GM18499 (cell line): ENCODE data around the gene LHX1.

Source experiments
- ATAC-seq: cut with Tn5 transposase; IDR thresholded peaks from one replicate; pipeline ENCODE4 v1.9.1; 2021; ENCODE audit warnings: moderate number of reproducible peaks; ENCODE audit not compliant: insufficient read depth, unreplicated experiment

The LHX1 gene

DNA sequence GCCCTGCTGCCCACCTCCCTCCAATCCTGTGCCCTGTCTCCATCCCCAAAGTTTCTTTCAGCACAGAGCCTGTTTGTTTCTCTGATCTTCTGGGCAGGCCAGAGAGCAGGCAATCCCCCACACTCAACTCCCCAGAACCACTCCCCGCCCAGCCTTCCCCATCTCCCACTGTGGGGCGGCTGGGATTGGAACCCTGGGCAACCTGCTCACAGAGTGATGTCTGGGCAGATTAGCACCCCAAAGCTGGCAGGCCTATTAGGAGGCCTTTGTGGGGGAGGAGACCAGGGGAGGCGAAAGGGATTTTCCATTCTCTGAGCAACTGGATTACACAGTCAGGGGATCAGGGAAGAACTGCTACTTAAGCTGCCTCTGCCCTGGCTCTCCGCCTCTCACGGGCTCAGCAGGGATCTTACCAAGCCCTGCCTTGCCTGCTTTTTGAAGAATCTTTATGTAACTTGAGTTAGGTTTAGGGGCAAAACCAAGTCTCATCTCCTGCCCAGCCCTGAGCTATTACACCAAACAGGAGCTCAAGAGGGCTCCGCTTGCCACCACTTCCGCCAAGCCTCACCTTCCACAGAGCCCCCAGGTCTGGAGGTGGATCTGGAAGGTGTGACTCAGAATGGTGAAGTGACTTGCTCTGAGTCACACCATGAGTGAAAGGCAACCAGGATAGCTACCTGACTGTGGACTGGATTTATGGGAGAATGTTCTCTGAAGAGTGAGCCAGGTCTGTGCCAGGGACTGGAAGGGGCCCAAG, 16.0 kb upstream of the LHX1 start:
- ATAC-seq, result no peak

DNA sequence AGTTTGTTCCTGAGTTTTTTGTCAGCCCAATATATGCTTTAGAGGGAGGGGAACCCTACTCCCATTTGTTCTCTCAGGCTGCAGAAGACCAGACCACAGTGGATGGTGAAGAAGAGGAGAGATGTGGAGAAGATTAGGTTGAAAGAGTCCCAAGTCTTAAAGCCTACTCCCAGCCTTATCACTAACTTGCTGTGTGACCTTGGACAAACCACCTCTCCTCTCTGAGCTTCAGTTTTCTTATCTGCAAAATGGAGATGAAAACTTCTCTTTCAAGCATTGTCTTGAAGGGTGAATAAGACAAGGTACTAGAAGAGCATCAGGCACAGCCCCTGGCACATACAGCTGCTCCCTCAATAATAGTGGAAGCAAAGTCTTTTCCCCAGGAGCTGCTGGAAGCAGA, 15.1 kb upstream of the LHX1 start:
- ATAC-seq, result no peak

DNA sequence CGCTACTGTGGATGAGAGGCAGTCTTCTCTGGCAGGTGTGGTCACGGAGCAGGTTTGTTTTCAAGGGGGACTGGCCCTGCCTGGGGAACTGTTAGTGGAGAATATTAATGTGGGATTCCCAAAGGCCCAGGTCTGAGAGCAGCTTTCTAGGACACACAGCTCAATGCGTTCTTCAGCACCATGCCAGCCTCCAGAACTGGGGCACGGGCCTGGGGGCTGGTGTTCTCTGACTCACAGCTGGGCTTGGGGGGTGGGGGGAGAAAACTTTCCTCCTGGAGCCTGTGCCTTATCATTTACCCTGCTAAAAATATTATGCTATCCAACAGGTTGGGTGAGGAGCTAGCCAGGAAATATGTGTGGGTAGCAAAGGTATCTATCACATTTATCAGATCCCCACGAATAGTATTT, 13.5 kb upstream of the LHX1 start:
- no peak for ATAC-seq

GRCh38 chr17:36926226-36926625, 11.0 kb upstream of the LHX1 start:
- no peak for ATAC-seq

GRCh38 chr17:36926701-36927100, 10.6 kb upstream of the LHX1 start:
- ATAC-seq, result no peak

- ATAC-seq, result no peak
These were observed 8.6 kb upstream of the LHX1 start for GRCh38 chr17:36928471-36929345.

DNA sequence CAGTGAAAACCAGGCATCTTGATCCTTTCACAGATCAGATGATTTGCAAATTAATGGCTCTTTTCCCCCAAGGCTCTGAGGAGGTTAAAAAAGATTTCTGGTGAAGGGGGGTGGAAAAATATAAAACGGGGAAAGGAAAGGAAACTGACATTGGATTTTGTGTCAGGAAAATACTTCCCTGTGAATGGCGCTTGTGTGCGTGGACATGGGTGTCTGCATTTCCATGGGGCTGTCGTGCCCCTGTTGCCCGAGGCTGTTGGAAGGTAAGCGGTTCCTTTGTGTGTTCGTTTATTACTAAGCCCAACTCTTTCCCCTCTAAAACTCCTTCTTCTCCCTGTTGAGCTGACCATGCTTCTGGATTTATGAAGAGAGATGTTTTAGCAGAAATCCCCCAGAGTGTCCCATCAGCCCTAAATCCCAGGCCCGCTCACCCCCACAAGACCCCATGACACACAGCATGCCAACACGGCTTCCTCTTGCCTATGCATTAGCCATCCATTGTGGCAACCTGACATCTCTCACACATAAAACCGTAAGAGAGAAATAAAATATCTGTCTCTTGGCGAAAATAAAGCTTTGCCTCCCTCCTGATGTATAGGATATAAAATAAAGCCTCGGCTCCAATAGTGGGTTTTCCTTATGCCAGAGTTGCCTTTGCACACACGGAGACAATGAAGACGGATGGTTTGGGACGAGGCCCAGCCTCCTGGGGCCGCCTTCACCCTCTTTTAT, 7.3 kb upstream of the LHX1 start:
- ATAC-seq, result no peak

GRCh38 chr17:36930583-36930900, 6.7 kb upstream of the LHX1 start:
- ATAC-seq, result no peak

DNA sequence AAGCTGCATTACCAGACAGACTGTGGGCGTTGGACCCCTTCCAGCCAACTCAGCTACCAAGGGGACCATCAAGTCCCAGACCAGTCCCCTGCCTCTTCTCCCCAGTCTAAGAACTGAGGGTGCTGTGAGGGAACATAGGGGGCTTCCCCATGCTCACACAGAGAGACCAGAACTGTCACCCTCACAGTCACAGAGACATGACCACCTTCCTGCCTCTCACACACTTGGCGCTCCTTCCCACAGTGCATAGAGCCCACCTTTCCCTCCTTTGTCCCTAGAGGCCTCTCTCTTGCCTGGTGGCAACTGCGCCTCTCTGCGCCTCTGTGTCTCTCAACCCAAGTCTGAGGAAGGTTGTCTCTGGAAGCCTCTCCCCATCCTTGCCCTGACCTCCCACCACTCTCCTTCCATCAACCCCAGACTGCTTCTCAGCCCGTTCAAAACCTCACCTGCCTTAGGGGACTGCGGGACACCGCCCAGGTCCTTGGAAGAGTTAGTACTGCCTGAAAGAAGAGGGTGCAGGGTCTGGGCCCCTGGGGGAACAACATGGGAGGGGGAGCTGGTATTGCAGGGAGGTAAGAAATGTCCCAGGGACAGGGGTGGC, 6.1 kb upstream of the LHX1 start:
- ATAC-seq, result no peak

GRCh38 chr17:36931697-36932382, 5.4 kb upstream of the LHX1 start:
- ATAC-seq, result no peak

DNA sequence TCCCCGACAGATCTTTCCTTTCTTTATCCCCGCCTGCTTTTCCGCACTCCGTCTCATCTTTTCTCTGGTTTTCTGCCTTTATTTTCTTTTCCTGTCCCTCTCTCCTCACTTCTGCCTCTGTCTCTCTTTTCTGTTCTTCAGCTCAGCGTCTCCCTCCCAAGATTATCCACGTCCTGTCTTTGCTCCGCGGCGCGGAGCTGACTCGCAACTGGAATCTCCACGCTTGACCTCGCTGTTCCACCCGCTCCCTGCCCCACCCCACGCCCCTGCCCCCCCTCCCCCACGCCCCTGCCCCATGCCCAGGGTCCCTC, 4.9 kb upstream of the LHX1 start:
- ATAC-seq, result no peak

- no peak for ATAC-seq
These were observed 4.4 kb upstream of the LHX1 start for GRCh38 chr17:36932694-36933511.

GRCh38 chr17:36933512-36934143, 3.6 kb upstream of the LHX1 start:
- ATAC-seq, result no peak

DNA sequence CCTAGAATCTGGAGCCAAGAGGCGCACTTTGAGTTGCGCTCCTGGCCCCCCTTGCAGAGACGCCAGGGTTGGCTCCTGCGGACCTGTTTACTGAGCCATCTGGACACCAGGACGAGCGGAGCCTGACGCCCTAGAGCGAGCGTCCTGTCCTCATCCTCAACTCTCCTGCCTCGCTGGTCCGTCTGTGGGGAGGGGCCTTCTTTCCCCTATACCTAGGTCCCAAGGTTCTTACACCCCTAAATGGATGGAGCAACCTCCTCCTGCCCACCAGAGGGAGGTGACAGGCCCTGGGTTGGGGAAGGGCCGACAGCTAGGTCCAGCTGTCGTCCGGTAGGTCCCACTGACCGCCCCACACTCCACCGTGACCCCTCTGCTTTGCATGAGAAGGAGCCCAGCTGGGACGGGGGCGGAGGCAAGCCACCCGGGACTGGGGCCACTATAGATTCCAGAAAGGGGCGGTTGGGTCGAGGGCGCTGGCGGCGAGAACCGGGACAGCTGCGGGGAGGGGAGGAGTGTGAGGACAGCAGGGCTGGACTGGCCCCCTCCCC, 3.1 kb upstream of the LHX1 start:
- ATAC-seq, result no peak

- no peak for ATAC-seq
These were observed 2.3 kb upstream of the LHX1 start for GRCh38 chr17:36934692-36935630.

GRCh38 chr17:36935671-36936454, 1.4 kb upstream of the LHX1 start:
- no peak for ATAC-seq

DNA sequence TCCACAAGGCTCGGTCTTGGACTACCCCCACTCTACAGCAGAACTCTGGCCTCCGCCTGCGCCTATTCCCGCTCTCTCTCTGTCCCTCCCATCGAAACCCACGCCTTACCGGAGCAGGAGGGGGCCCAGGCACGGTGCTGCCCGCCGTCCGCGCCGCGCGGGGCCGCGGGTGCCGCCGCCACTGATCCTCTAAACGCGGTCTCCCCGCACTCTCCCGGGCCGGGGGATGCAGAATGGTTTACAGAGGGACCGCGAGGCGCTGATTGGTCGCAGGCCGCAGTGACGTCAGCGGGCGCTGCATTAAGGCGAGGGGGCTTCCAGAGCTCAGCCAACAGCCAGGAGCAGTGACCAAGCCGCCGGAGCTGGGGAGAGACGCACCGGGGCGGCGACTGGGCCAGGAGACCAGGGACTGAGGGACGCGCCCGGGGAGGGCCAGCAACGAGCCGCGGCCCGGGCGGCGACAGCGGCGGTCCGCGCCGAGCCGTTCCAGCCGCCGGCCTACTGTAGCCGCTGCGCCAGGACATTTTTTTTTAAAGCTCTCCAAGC, 747 bp upstream of the LHX1 start:
- no peak for ATAC-seq
